Subcutaneous adipose tissue (tissue), 4 donors: ENCODE measurements around the gene FARS2. TPM values are rescaled to one million over a fixed set of nuclear protein-coding genes. Genes with fewer than 3 reads are reported as not detected.

ENCODE experiments used
- CTCF ChIP-seq: fragments of 450-650 bp; IDR thresholded peaks from one replicate; pipeline ENCODE4 v1.5.1; 2016; ENCODE audit warnings: low read depth, mild to moderate bottlenecking, control low read depth, antibody characterized with exemption, moderate library complexity
- total RNA-seq, 4 donors: library from RNA; depleted of rRNA; stranded (reverse); fragments of >200 nt; gene quantifications; one replicate each; pipeline ENCODE4 v1.1.0, GENCODE V29; 2016

FARS2 gene
- total RNA-seq, 4 donors from 2014 or later = 6.2 to 13.6 (median 11.3) TPM

GRCh38 chr6:5693225-5694145 lies 432.2 kb downstream of the FARS2 start:
- no peak for TF ChIP-seq CTCF

- no peak for TF ChIP-seq CTCF
Measured at GRCh38 chr6:5695260-5696245, 434.2 kb downstream of the FARS2 start.

- TF ChIP-seq CTCF = no peak
Measured at GRCh38 chr6:5697508-5697907, 436.2 kb downstream of the FARS2 start.

GRCh38 chr6:5698318-5698717 lies 437.0 kb downstream of the FARS2 start:
- TF ChIP-seq CTCF = no peak

- no peak for TF ChIP-seq CTCF
Measured at GRCh38 chr6:5701174-5701573, 439.9 kb downstream of the FARS2 start.

- no peak for TF ChIP-seq CTCF
Measured at GRCh38 chr6:5704708-5705107, 443.4 kb downstream of the FARS2 start.

- TF ChIP-seq CTCF = no peak
Measured at GRCh38 chr6:5705252-5705651, 443.9 kb downstream of the FARS2 start.
